ENCODE results near the gene IL17RC. TPM values are rescaled to one million over a fixed set of nuclear protein-coding genes. Genes with fewer than 3 reads are reported as not detected.
"Not testable (repeated sequence)": the region's sequence is repeated elsewhere in the genome, so short reads cannot be mapped to it uniquely, and the experiment has no call there.

The IL17RC gene
- total RNA-seq, 2 donors from 2014 or later, result 21.2 to 26.8 TPM

- Histone ChIP-seq H3K4me3 (no peak overlapping the region), H3K27ac (no peak overlapping the region), H3K27me3 (no peaks in the 10 kb centered on the region), H3K36me3 (no peaks in the 10 kb centered on the region), H3K4me1 (no peaks in the 10 kb centered on the region), H3K9ac (ENCODE audit: low read depth in 2 of 2, low read length in 2 of 2) (no peak overlapping the region), H3K9me3 (no peaks in the 10 kb centered on the region)
- intact Hi-C loops (cut with DNase I), result no loop called here
- no peak for TF ChIP-seq CTCF (IDR thresholded peaks at IDR 0.05)
- no peak for DNase-seq
Observed at GRCh38 chr3:9875448-9875847, 41.5 kb upstream of the IL17RC start.

- intact Hi-C loops (cut with DNase I); H3K27ac ChIP-seq; H3K36me3 ChIP-seq; H3K9me3 ChIP-seq; DNase-seq; H3K4me3 ChIP-seq; H3K27me3 ChIP-seq; H3K9ac ChIP-seq (ENCODE audit: low read depth in 2 of 2, low read length in 2 of 2); H3K4me1 ChIP-seq: not testable (repeated sequence)
Observed at GRCh38 chr3:9876255-9876654, 40.6 kb upstream of the IL17RC start.

GRCh38 chr3:9876991-9877390, 39.9 kb upstream of the IL17RC start:
- H3K4me3 ChIP-seq, result no peak overlapping the region

GRCh38 chr3:9878700-9879099, 38.2 kb upstream of the IL17RC start:
- intact Hi-C loops (cut with DNase I), result no loop called here
- H3K27me3 ChIP-seq, result no peaks in the 10 kb centered on the region
- H3K27ac ChIP-seq, result no peak overlapping the region
- no peak overlapping the region for H3K9ac ChIP-seq (ENCODE audit: low read depth in 2 of 2, low read length in 2 of 2)
- H3K9me3 ChIP-seq, result no peaks in the 10 kb centered on the region
- H3K4me3 ChIP-seq, result no peak overlapping the region
- no peaks in the 10 kb centered on the region for H3K36me3 ChIP-seq
- H3K4me1 ChIP-seq, result no peaks in the 10 kb centered on the region
- DNase-seq, result peak; percentile 55
- TF ChIP-seq CTCF (IDR thresholded peaks at IDR 0.05), result no peak

More at GRCh38 chr3:9876991-9877390, 39.9 kb upstream of the IL17RC start:
- no peak for DNase-seq
- Histone ChIP-seq H3K9me3 (no peaks in the 10 kb centered on the region), H3K4me1 (no peaks in the 10 kb centered on the region), H3K9ac (ENCODE audit: low read depth in 2 of 2, low read length in 2 of 2) (no peak overlapping the region), H3K36me3 (no peaks in the 10 kb centered on the region), H3K27ac (no peak overlapping the region), H3K27me3 (no peaks in the 10 kb centered on the region)
- intact Hi-C loops (cut with DNase I), result no loop called here
- no peak for TF ChIP-seq CTCF (IDR thresholded peaks at IDR 0.05)

GRCh38 chr3:9879830-9880549, 36.9 kb upstream of the IL17RC start, which contains the start of gene CIDEC:
Gene CIDEC (minus strand): TSS chr3:9880253. CDS start chr3:9878486, 1,767 bp downstream.
- no peak for TF ChIP-seq CTCF (IDR thresholded peaks at IDR 0.05)
- Histone ChIP-seq H3K36me3 (no peaks in the 10 kb centered on the region), H3K27me3 (no peaks in the 10 kb centered on the region), H3K4me1 (no peaks in the 10 kb centered on the region), H3K9me3 (no peaks in the 10 kb centered on the region), H3K4me3 (no peak within 1 kb of the TSS), H3K27ac (no peak within 1 kb of the TSS), H3K9ac (ENCODE audit: low read depth in 2 of 2, low read length in 2 of 2) (no peak within 1 kb of the TSS)
- intact Hi-C loops (cut with DNase I), result no loop called here
- no peak for DNase-seq

GRCh38 chr3:9881441-9881840, 35.5 kb upstream of the IL17RC start:
- H3K4me3 ChIP-seq, result no peak overlapping the region
- intact Hi-C loops (cut with DNase I), result no loop called here
- no peaks in the 10 kb centered on the region for H3K27me3 ChIP-seq
- no peaks in the 10 kb centered on the region for H3K36me3 ChIP-seq
- H3K4me1 ChIP-seq, result no peaks in the 10 kb centered on the region
- H3K9me3 ChIP-seq, result no peaks in the 10 kb centered on the region
- no peak for TF ChIP-seq CTCF (IDR thresholded peaks at IDR 0.05)
- no peak overlapping the region for H3K9ac ChIP-seq (ENCODE audit: low read depth in 2 of 2, low read length in 2 of 2)
- H3K27ac ChIP-seq, result no peak overlapping the region
- no peak for DNase-seq
